Right lobe of liver (tissue), 4 donors: ENCODE measurements around the gene COX6B1.

Experiments used
- POLR2A ChIP-seq: fragments of 450-650 bp; IDR thresholded peaks from one replicate; pipeline ENCODE4 v1.6.1; 2017; ENCODE audit warnings: antibody characterized with exemption, mild to moderate bottlenecking
- TF ChIP-seq, protein P1 (sequence below), 4 donors: fragments of 200-600 bp in 3 of 4; fragments of 450-650 bp in 1 of 4; IDR thresholded peaks; one replicate each; pipeline versions ENCODE4 v1.5.1 to v1.8.0; 2016 to 2022; ENCODE audit warnings: antibody characterized with exemption in 4 of 4, mild to moderate bottlenecking in 2 of 4
- donor health status: DM: no; HTN: no; CAD: no.
- donor health status: DM: no; HTN: no; CAD: no.
- donor health status: DM: no; HTN: yes; CAD: no.

DNA sequence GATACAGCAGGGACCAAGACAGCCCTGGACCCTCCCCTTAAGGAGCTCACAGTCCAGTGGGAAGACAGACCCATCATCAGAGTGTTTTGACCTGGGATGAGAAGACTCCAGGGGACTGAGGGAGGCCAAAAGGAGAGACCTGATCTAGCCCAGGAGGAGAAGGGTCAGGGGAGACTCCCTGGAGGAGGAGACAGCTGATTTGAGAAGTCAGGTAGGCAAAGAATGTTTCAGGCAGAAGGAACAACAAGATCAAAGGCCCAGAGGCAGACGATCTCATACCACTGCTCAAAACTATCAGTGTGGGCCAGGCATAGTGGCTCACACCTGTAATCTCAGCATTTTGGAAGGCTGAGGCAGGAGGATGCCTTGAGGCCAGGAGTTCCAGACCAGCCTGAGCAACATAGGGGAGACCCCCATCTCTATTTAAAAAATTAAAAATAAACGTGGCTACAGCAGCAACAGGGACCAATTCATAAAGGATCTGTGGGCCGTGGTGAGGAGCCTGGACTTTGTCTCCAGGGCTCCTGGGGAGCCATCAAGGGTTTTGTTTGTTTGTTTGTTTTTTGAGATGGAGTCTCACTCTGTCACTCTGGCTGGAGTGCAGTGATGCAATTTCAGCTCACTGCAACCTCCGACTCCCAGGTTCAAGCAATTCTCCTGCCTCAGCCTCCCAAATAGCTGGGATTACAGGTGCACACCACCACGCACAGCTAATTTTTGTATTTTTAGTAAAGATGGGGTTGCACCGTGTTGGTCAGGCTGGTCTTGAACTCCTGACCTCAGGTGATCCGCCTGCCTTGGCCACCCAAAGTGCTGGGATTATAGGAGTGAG, 2.2 kb upstream of the COX6B1 start:
- TF ChIP-seq, protein P1, sequence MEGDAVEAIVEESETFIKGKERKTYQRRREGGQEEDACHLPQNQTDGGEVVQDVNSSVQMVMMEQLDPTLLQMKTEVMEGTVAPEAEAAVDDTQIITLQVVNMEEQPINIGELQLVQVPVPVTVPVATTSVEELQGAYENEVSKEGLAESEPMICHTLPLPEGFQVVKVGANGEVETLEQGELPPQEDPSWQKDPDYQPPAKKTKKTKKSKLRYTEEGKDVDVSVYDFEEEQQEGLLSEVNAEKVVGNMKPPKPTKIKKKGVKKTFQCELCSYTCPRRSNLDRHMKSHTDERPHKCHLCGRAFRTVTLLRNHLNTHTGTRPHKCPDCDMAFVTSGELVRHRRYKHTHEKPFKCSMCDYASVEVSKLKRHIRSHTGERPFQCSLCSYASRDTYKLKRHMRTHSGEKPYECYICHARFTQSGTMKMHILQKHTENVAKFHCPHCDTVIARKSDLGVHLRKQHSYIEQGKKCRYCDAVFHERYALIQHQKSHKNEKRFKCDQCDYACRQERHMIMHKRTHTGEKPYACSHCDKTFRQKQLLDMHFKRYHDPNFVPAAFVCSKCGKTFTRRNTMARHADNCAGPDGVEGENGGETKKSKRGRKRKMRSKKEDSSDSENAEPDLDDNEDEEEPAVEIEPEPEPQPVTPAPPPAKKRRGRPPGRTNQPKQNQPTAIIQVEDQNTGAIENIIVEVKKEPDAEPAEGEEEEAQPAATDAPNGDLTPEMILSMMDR (IDR thresholded peaks at IDR 0.05) = no peak
- no peak for TF ChIP-seq POLR2A
